Lung (tissue), 12 donors: ENCODE data around the gene GABRG3. TPM values are rescaled to one million over a fixed set of nuclear protein-coding genes. Genes with fewer than 3 reads are reported as not detected.
"Not testable (repeated sequence)": the region's sequence is repeated elsewhere in the genome, so short reads cannot be mapped to it uniquely, and the experiment has no call there.

ENCODE experiments used
- ATAC-seq: fragments of 200-7000 bp; cut with Tn5 transposase; one replicate; pipeline ENCODE4 v1.9.1; 2020; ENCODE audit warnings: moderate number of reproducible peaks; ENCODE audit not compliant: insufficient read depth, low FRiP score
- DNase-seq, 3 donors: peaks; one replicate each; pipeline ENCODE4 v3.0.0-alpha.2; 2013 to 2017
- H3K27ac ChIP-seq, 2 donors: one replicate each; pipeline ENCODE4 v1.5.1; 2013; ENCODE audit warnings: mild to moderate bottlenecking in 2 of 2, moderate library complexity in 2 of 2, control low read depth in 1 of 2, inconsistent platforms in 1 of 2, low read depth in 1 of 2, low read length in 1 of 2
- H3K27me3 ChIP-seq, 3 donors: one replicate each; pipeline ENCODE4 v1.5.1; 2013; ENCODE audit warnings: low read length in 2 of 3; ENCODE audit not compliant: control insufficient read depth in 3 of 3, insufficient read depth in 3 of 3
- H3K36me3 ChIP-seq, 4 donors: one replicate each; pipeline ENCODE4 v1.5.1; 2013; ENCODE audit warnings: low read length in 4 of 4, mild to moderate bottlenecking in 1 of 4, moderate library complexity in 1 of 4; ENCODE audit not compliant: control insufficient read depth in 4 of 4, insufficient read depth in 4 of 4
- H3K4me1 ChIP-seq, 5 donors: one replicate each; pipeline ENCODE4 v1.5.1; 2013; ENCODE audit warnings: low read length in 5 of 5, mild to moderate bottlenecking in 2 of 5, moderate library complexity in 1 of 5; ENCODE audit not compliant: control insufficient read depth in 5 of 5, insufficient read depth in 5 of 5
- H3K4me3 ChIP-seq: one replicate; pipeline ENCODE4 v1.5.1; 2013; ENCODE audit warnings: mild to moderate bottlenecking, control low read depth, moderate library complexity
- H3K9ac ChIP-seq, 2 donors: one replicate each; pipeline ENCODE4 v1.5.1; 2013; ENCODE audit warnings: low read length in 2 of 2, control low read depth in 1 of 2; ENCODE audit not compliant: insufficient read depth in 1 of 2
- H3K9me3 ChIP-seq, 4 donors: one replicate each; pipeline ENCODE4 v1.5.1; 2013; ENCODE audit warnings: low read length in 3 of 4, mild to moderate bottlenecking in 1 of 4, moderate library complexity in 1 of 4; ENCODE audit not compliant: control insufficient read depth in 4 of 4, insufficient read depth in 3 of 4
- CTCF ChIP-seq: IDR thresholded peaks from 2 replicates; pipeline ENCODE4 v1.5.1; 2012; ENCODE audit warnings: mild to moderate bottlenecking; ENCODE audit errors: control extremely low read depth, extremely low read depth
- WGBS, 2 donors: extraction: QIAGEN DNeasy Blood & Tissue Kit; methylation state at CpG; one replicate each; pipeline ENCODE4 v1.1.7; 2013; 5-methylcytosine and 5-hydroxymethylcytosine counted together
- polyA plus RNA-seq, 2 donors: library from polyadenylated mRNA; stranded (reverse); fragments of 200-250 nt; gene quantifications; one replicate each; pipeline ENCODE4 v1.2.1, GENCODE V29; 2013
- total RNA-seq, 2 donors: library from RNA; depleted of rRNA in 1 of 2; stranded (reverse); fragments of >200 nt in 1 of 2; gene quantifications; one replicate each; pipeline ENCODE4 v1.2.1, GENCODE V29; 2014 to 2021
- donor health status: control.
- donor health status: control.
- donor health status: Bipolar disorder and iron deficiency.
- donor health status: healthy.
- donor health status: DM: yes; HTN: yes; CAD: no.

GABRG3 gene
- total and polyA plus RNA-seq, 4 donors = 16.9 TPM; not detected in 3

DNA sequence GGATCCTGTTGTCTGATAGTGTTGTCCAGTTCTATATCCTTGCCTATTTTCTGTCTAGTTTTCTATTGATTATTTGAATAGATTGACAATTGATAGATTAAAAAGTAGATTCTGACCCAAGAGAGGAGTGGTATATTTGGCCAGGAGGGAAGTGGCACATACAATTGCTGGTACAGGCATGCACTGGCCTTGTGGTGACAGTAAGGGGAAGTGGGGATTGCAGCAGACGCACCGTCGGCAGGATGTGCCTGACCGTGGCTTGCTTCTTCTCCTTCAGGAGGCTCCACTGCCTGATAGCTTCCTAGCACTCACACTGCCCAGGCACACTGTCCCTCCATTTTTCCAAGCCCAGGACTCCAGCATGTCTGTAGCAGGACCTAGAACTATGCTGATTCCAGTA is 10.5 kb downstream of the GABRG3 start:
- DNase-seq (no peak), ATAC-seq (no peak)
- Histone ChIP-seq H3K9me3 (peaks cover 0 to 5% (median 0%) of the 10 kb centered on the region in 4 donors), H3K4me3 (no peak overlapping the region), H3K4me1 (no peaks in the 10 kb centered on the region), H3K9ac (no peak overlapping the region), H3K36me3 (peaks cover 0 to 9% (median 0%) of the 10 kb centered on the region in 4 donors), H3K27me3 (no peaks in the 10 kb centered on the region), H3K27ac (no peak overlapping the region)
- WGBS, 2 donors = 14 to 54% methylated on average over 4 of the region's 4 CpGs
- no peak for TF ChIP-seq CTCF

GRCh38 chr15:26983822-26984221 is 12.8 kb downstream of the GABRG3 start:
- no peak for TF ChIP-seq CTCF
- H3K36me3 ChIP-seq = peaks cover 0 to 5% (median 0%) of the 10 kb centered on the region in 4 donors
- 81 to 83% methylated on average over 8 of the region's 8 CpGs for WGBS, 2 donors
- DNase-seq (no peak), ATAC-seq (no peak)
- no peak overlapping the region for H3K4me3 ChIP-seq
- H3K9ac ChIP-seq = no peak overlapping the region
- peaks cover 0 to 5% (median 0%) of the 10 kb centered on the region in 4 donors for H3K9me3 ChIP-seq
- H3K4me1 ChIP-seq = no peaks in the 10 kb centered on the region
- H3K27me3 ChIP-seq = no peaks in the 10 kb centered on the region
- no peak overlapping the region for H3K27ac ChIP-seq

- H3K27ac ChIP-seq = no peak overlapping the region
- no peaks in the 10 kb centered on the region for H3K4me1 ChIP-seq
- peaks cover 0 to 5% (median 0%) of the 10 kb centered on the region in 4 donors for H3K36me3 ChIP-seq
- H3K4me3 ChIP-seq = no peak overlapping the region
- ATAC-seq (no peak), DNase-seq (no peak)
- 86 to 88% methylated on average over 4 of the region's 4 CpGs for WGBS, 2 donors
- H3K27me3 ChIP-seq = no peaks in the 10 kb centered on the region
- H3K9me3 ChIP-seq = peaks cover 0 to 5% (median 0%) of the 10 kb centered on the region in 4 donors
- H3K9ac ChIP-seq = no peak overlapping the region
- no peak for TF ChIP-seq CTCF
Observed at GRCh38 chr15:26985050-26985449, 14.1 kb downstream of the GABRG3 start.

DNA sequence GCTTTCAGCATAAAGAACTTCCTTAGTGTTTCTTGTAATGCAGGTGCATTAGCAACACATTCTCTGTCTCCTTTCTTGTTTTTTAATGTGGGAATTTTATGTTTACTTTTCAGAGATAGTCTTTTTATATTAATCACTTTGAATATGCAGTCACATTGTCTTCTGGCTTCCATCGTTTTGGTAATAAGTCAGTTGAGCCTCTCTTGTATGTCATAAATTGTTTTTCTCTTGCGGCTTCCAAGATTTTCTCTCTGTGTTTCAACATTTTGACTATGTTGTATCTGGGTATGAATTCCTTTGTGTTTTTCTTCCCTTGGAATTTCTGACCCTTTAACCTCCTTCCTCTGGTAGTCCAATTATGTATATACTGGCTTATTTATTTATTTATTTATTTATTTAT is 25.3 kb downstream of the GABRG3 start:
- H3K9me3 ChIP-seq = peaks cover 0 to 7% (median 2%) of the 10 kb centered on the region in 4 donors
- no peak for DNase-seq
- WGBS, 2 donors = 89 to 100% methylated on average over 2 of the region's 2 CpGs
- H3K4me1 ChIP-seq = no peaks in the 10 kb centered on the region
- TF ChIP-seq CTCF = no peak
- no peaks in the 10 kb centered on the region for H3K36me3 ChIP-seq
- no peak overlapping the region for H3K27ac ChIP-seq
- H3K9ac ChIP-seq = no peak overlapping the region
- H3K4me3 ChIP-seq = no peak overlapping the region
- ATAC-seq = no peak
- no peaks in the 10 kb centered on the region for H3K27me3 ChIP-seq

- H3K27me3 ChIP-seq, H3K27ac ChIP-seq, H3K4me3 ChIP-seq, H3K9ac ChIP-seq, H3K9me3 ChIP-seq, ATAC-seq, DNase-seq, H3K36me3 ChIP-seq, H3K4me1 ChIP-seq: not testable (repeated sequence)
- WGBS, 2 donors = 50 to 99% methylated on average over 1 to 2 of the region's 4 CpGs
Observed at GRCh38 chr15:27003003-27003402, 32.0 kb downstream of the GABRG3 start.

- H3K27ac ChIP-seq, H3K36me3 ChIP-seq, H3K4me1 ChIP-seq, DNase-seq, H3K27me3 ChIP-seq, H3K4me3 ChIP-seq, H3K9ac ChIP-seq, ATAC-seq, H3K9me3 ChIP-seq: not testable (repeated sequence)
- 89 to 94% methylated on average over 9 to 24 of the region's 24 CpGs for WGBS, 2 donors
Observed at GRCh38 chr15:27004226-27004625, 33.2 kb downstream of the GABRG3 start.
